Fibroblast of lung (primary cell): Measurements from ENCODE around the gene ARPC2. TPM values are rescaled to one million over a fixed set of nuclear protein-coding genes. Genes with fewer than 3 reads are reported as not detected.
A peak's percentile ranks its signal among the peaks of the same experiment; 100 is the strongest.

Source experiments
- DNase-seq, 2 donors: peaks; one replicate each; pipeline versions ENCODE4 v3.0.0 to v3.0.0-alpha.2; 2010; ENCODE audit warnings: low read depth in 2 of 2
- H2AFZ ChIP-seq: 2 replicates; pipeline ENCODE4 v1.5.1; 2012; ENCODE audit warnings: low read length, control low read depth, inconsistent platforms
- H3K27ac ChIP-seq: 2 replicates; pipeline ENCODE4 v1.5.1; 2011; ENCODE audit warnings: low read length, control low read depth; ENCODE audit not compliant: insufficient read depth
- H3K27me3 ChIP-seq: 2 replicates; pipeline ENCODE4 v1.5.1; 2011; ENCODE audit warnings: mild to moderate bottlenecking, low read length; ENCODE audit not compliant: control insufficient read depth, insufficient read depth
- H3K36me3 ChIP-seq: 2 replicates; pipeline ENCODE4 v1.5.1; 2011; ENCODE audit warnings: low read length; ENCODE audit not compliant: control insufficient read depth, insufficient read depth
- H3K4me1 ChIP-seq: 2 replicates; pipeline ENCODE4 v1.5.1; 2011; ENCODE audit warnings: low read length; ENCODE audit not compliant: control insufficient read depth, insufficient read depth; ENCODE audit errors: extremely low read depth
- H3K4me2 ChIP-seq: 2 replicates; pipeline ENCODE4 v1.5.1; 2011; ENCODE audit warnings: low read length, control low read depth; ENCODE audit not compliant: insufficient read depth; ENCODE audit errors: extremely low read depth
- H3K4me3 ChIP-seq, 4 experiments: fragments of 200-600 bp in 1 of 4; sonication (generic) in 1 of 4; replicated peaks in 1 of 4; 2 replicates each; pipeline ENCODE4 v1.5.1; 2011 to 2016; ENCODE audit warnings: low read length in 4 of 4, low read depth in 3 of 4, mild to moderate bottlenecking in 3 of 4, control low read depth in 2 of 4, inconsistent platforms in 1 of 4, mixed read lengths in 1 of 4; ENCODE audit not compliant: insufficient read depth in 1 of 4; ENCODE audit errors: control extremely low read depth in 1 of 4
- H3K79me2 ChIP-seq: 2 replicates; pipeline ENCODE4 v1.5.1; 2012; ENCODE audit warnings: mild to moderate bottlenecking, low read length, inconsistent platforms; ENCODE audit not compliant: control insufficient read depth, insufficient read depth
- H3K9ac ChIP-seq: 2 replicates; pipeline ENCODE4 v1.5.1; 2011; ENCODE audit warnings: mild to moderate bottlenecking, low read length, control low read depth; ENCODE audit not compliant: insufficient read depth
- H3K9me3 ChIP-seq: 2 replicates; pipeline ENCODE4 v1.5.1; 2012; ENCODE audit warnings: low read depth, low read length; ENCODE audit not compliant: control insufficient read depth, insufficient read depth
- H4K20me1 ChIP-seq: 2 replicates; pipeline ENCODE4 v1.5.1; 2011; ENCODE audit warnings: low read length; ENCODE audit not compliant: control insufficient read depth, insufficient read depth; ENCODE audit errors: extremely low read depth
- EZH2 ChIP-seq: IDR thresholded peaks from 2 replicates; pipeline ENCODE4 v1.5.1; 2012; ENCODE audit warnings: low read length, control low read depth, mild to moderate bottlenecking; ENCODE audit errors: missing control alignments
- polyA plus RNA-seq, 2 donors: library from polyadenylated mRNA; depleted of rRNA in 1 of 2; stranded (reverse) in 1 of 2; unstranded in 1 of 2; fragments of >200 nt; gene quantifications; 2 replicates each; pipeline ENCODE4 v1.2.1, GENCODE V29; 2011 to 2012; ENCODE audit warnings: missing spikeins in 1 of 2
- total RNA-seq: library from RNA; depleted of rRNA; stranded (reverse); fragments of >200 nt; gene quantifications from 2 replicates; pipeline ENCODE4 v1.2.1, GENCODE V29; 2014
- TF ChIP-seq, protein P1 (sequence below), 2 donors: IDR thresholded peaks in 1 of 2; conservative IDR thresholded peaks in 1 of 2; 1 replicate in 1 of 2; 2 replicates in 1 of 2; pipeline ENCODE4 v1.5.1; 2011 to 2012; ENCODE audit warnings: low read length in 2 of 2, control low read depth in 1 of 2, inconsistent platforms in 1 of 2, low read depth in 1 of 2, mild to moderate bottlenecking in 1 of 2

Gene ARPC2
- total and polyA plus RNA-seq, 2 donors (not counting 1 experiment from before 2014, with no cell fraction given): 199 to 893 TPM

DNA sequence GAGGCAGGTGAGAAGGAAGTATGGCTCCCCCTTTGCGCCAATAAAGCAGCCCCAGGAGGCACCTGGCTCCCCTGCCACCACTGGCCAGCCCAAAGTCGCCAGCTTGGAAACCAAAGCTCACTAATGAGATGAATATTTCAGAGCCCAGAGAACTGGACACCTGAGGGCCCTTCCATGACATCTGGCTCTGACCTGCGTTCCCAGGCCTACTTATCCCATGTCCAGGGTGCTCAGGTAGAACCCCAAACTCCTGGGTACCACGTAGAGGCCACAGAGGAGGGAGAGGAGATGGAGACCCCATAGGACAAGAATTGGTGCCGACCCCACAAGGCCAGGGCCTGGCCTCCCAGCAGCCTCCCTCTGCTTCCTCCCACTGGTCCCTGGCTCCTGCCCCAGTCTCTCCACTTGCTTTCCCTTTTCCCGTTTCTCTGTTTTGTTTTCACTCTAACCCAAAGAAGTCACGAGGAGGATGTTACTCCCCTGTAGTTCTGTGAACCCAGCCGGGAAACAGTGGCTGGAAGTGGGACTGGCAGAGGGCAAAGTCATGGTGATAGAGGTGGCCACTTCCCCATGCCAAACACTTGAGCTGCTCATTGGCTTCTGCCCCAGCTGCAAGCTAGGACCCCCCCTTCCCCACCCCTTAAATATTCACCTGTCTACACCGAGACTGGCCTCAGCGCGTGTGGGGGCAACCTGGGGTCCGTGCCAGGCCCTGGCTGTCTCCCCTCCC lies 74.5 kb downstream of the ARPC2 start:
- Histone ChIP-seq H3K9me3 (no peaks in the 10 kb centered on the region), H3K27me3 (no peaks in the 10 kb centered on the region), H3K4me2 (peak overlapping the region; percentile 97), H4K20me1 (no peaks in the 10 kb centered on the region), H3K79me2 (peaks cover 43% of the 10 kb centered on the region), H3K36me3 (no peaks in the 10 kb centered on the region), H3K4me3 (peak overlapping the region; percentile 75 to 96 (median 94)), H3K4me1 (peaks cover 20% of the 10 kb centered on the region), H3K9ac (peak overlapping the region; percentile 84), H2AFZ (no peak overlapping the region), H3K27ac (peak overlapping the region; percentile 89)
- peak in 1 of 2 donors; percentile 41 for DNase-seq
- TF ChIP-seq EZH2: no peak

DNA sequence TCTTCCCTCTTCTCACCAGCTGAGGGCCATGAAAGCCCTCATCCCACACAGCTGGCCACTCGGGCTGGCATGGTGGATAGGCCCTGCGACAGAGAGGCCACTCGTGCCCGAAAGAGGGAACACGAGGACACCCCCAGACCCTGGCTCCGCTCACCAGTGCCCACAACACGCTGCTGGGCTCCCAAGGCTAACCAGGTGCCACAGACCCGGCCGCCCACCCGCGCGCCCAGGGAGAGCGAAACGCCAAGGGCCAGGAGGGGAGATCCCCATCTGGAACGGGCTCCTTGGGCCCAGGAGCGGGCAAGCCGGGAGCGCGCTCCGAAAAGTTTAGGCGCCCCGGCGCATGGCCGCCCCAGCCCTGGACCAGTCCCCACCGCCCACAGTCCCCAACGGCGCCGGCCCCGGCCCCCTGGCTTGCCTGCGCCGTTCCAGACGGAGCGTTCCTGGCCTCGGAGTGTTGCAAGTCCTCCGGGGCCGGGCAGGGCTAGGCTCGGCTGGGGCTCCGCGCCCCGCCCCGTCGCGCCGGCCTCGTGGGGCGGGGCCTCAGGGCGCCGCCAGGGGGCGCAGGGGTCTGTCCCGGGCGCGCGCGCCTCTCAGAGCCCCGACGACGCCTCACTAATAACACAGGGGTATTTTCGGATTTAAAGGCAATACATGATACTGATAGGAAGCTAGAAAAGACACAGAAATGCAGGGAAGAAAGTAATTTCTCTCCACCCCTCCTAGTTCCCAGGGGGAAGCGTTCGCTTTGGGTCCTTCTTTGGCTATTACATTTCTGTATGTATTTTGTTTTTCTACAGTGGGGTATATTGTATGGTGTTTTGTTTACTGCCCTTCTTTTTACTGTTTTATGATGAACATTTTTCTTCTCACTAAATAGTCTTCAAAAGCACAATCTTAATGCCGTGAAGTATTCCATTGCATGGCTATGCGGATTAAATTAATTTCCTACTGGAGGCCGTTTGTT lies 75.3 kb downstream of the ARPC2 start, which contains the start of gene TMBIM1:
TSS of gene TMBIM1 (minus strand) at position 456 of the 967 bp plus-strand sequence. CDS start 10,362 bp downstream, outside the sequence.
- Histone ChIP-seq H3K9ac (peak within 1 kb of the TSS; percentile 84), H4K20me1 (no peaks in the 10 kb centered on the region), H3K27me3 (no peaks in the 10 kb centered on the region), H3K36me3 (no peaks in the 10 kb centered on the region), H3K4me1 (peaks cover 17% of the 10 kb centered on the region), H3K79me2 (peaks cover 43% of the 10 kb centered on the region), H3K27ac (peak within 1 kb of the TSS; percentile 89), H2AFZ (peak within 1 kb of the TSS; percentile 73), H3K9me3 (no peaks in the 10 kb centered on the region), H3K4me3 (peak within 1 kb of the TSS; percentile 75 to 96 (median 94)), H3K4me2 (peak within 1 kb of the TSS; percentile 97)
- TF ChIP-seq, protein P1, sequence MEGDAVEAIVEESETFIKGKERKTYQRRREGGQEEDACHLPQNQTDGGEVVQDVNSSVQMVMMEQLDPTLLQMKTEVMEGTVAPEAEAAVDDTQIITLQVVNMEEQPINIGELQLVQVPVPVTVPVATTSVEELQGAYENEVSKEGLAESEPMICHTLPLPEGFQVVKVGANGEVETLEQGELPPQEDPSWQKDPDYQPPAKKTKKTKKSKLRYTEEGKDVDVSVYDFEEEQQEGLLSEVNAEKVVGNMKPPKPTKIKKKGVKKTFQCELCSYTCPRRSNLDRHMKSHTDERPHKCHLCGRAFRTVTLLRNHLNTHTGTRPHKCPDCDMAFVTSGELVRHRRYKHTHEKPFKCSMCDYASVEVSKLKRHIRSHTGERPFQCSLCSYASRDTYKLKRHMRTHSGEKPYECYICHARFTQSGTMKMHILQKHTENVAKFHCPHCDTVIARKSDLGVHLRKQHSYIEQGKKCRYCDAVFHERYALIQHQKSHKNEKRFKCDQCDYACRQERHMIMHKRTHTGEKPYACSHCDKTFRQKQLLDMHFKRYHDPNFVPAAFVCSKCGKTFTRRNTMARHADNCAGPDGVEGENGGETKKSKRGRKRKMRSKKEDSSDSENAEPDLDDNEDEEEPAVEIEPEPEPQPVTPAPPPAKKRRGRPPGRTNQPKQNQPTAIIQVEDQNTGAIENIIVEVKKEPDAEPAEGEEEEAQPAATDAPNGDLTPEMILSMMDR (conservative IDR thresholded peaks at IDR 0.05 in 1 of 2, IDR thresholded peaks at IDR 0.05 in 1 of 2; ENCODE audit: low read depth in 1 of 2, low read length in 2 of 2): peak; percentile 38 to 46
- TF ChIP-seq EZH2: no peak
- peak; percentile 56 to 70 for DNase-seq

DNA sequence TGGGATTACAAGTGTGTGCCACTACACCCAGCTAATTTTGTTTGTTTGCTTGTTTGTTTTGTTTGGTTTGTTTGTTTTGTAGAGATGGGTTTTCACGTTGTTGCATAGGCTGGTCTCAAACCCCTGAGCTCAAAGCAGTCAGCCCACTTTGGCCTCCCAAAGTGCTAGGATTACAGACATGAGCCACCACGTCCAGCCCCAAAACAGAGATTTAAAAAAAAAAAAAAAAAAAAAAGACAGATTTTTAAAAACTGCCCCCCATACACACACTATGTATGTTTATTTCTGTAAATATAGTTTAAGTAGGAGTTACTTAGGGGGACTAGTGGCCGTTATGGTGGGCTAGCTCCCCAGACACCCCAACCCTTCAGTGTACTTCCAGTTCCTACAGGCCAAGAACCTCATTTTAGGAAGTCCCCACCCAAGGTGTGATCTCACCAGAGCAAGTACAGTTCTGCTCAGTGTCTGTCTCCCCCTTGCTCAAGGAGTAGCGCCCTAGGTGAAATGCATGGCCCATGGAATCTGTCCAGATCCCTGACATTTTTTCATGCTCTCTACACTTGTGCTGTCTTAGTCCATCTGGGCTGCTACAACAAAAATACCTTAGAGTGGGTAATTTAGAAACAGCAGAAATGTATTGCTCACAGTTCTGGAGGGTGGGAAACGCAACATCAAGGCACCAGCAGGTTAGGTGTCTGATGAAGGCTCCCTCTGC lies 76.9 kb downstream of the ARPC2 start:
- Histone ChIP-seq H4K20me1 (no peaks in the 10 kb centered on the region), H3K4me3 (no peak overlapping the region), H3K27ac (no peak overlapping the region), H3K4me2 (no peak overlapping the region), H3K27me3 (no peaks in the 10 kb centered on the region), H3K9me3 (no peaks in the 10 kb centered on the region), H3K9ac (no peak overlapping the region), H2AFZ (no peak overlapping the region), H3K36me3 (no peaks in the 10 kb centered on the region), H3K79me2 (peaks cover 33% of the 10 kb centered on the region), H3K4me1 (peaks cover 17% of the 10 kb centered on the region)
- TF ChIP-seq, protein P1 (conservative IDR thresholded peaks at IDR 0.05 in 1 of 2, IDR thresholded peaks at IDR 0.05 in 1 of 2; ENCODE audit: low read depth in 1 of 2, low read length in 2 of 2): no peak
- TF ChIP-seq EZH2: no peak
- DNase-seq: no peak
